Right ventricle myocardium inferior (tissue), 1 donor: ENCODE results near the gene TLX3. TPM values are rescaled to one million over a fixed set of nuclear protein-coding genes. Genes with fewer than 3 reads are reported as not detected.
"Not testable (repeated sequence)": the region's sequence is repeated elsewhere in the genome, so short reads cannot be mapped to it uniquely, and the experiment has no call there.

Experiments used
- ATAC-seq: fragments of 200-7000 bp; cut with Tn5 transposase; one replicate; pipeline ENCODE4 v1.9.1; 2020; ENCODE audit warnings: mild to moderate bottlenecking, moderate library complexity
- DNase-seq: peaks from one replicate; pipeline ENCODE4 v3.0.0; 2021; ENCODE audit errors: missing footprints
- intact Hi-C: fragments of 100-400 bp; cut with DNase I; formaldehyde crosslinking; loops from one replicate; pipeline ENCODE4 v1.11.0; 2022
- long read RNA-seq: library from polyadenylated mRNA; unstranded; transcript quantifications from one replicate; pipeline ENCODE4 v2.0.0, GENCODE V29; 2021
- total RNA-seq: library from RNA; stranded (reverse); fragmentation: NEBNext Ultra II Directional; extraction: Animal tissue kit (Norgen Biotek cat#: 25700); gene quantifications from one replicate; pipeline ENCODE4 v1.2.1, GENCODE V29; 2021
- donor health status: DM: no; HTN: yes; CAD: no; lungs with severe emphysema.

The TLX3 gene
- total RNA-seq = not detected
- long read RNA-seq = 0 reads

- no peak for ATAC-seq
- intact Hi-C loops = no loop called here
- no peak for DNase-seq
These were observed at the start of gene TLX3 for GRCh38 chr5:171308453-171309275. TLX3 (plus strand) TSS chr5:171309248; CDS start chr5:171309366, 118 bp downstream.

GRCh38 chr5:171261361-171261760, 47.7 kb upstream of the TLX3 start:
- intact Hi-C loops = no loop called here
- DNase-seq (no peak), ATAC-seq (no peak)

GRCh38 chr5:171261904-171262303, 47.1 kb upstream of the TLX3 start:
- no peak for ATAC-seq
- DNase-seq = no peak
- intact Hi-C loops = no loop called here

GRCh38 chr5:171263181-171263580, 45.9 kb upstream of the TLX3 start:
- ATAC-seq (no peak), DNase-seq (no peak)
- intact Hi-C loops = no loop called here

- ATAC-seq (no peak), DNase-seq (no peak)
- intact Hi-C loops = no loop called here
These were observed 44.2 kb upstream of the TLX3 start for GRCh38 chr5:171264843-171265242.

- intact Hi-C loops = no loop called here
- DNase-seq (no peak), ATAC-seq (no peak)
These were observed 40.1 kb upstream of the TLX3 start for GRCh38 chr5:171268700-171269620.

GRCh38 chr5:171269717-171270116, 39.3 kb upstream of the TLX3 start:
- DNase-seq (no peak), ATAC-seq (no peak)
- intact Hi-C loops = no loop called here

GRCh38 chr5:171270136-171270535, 38.9 kb upstream of the TLX3 start:
- intact Hi-C loops = no loop called here
- ATAC-seq (no peak), DNase-seq (no peak)

GRCh38 chr5:171271798-171272197, 37.2 kb upstream of the TLX3 start:
- no peak for ATAC-seq
- intact Hi-C loops = no loop called here
- no peak for DNase-seq

- no peak for ATAC-seq
- DNase-seq = no peak
- intact Hi-C loops = no loop called here
These were observed 35.8 kb upstream of the TLX3 start for GRCh38 chr5:171272996-171273970.

GRCh38 chr5:171275841-171276544, 33.1 kb upstream of the TLX3 start:
- ATAC-seq (no peak), DNase-seq (no peak)
- intact Hi-C loops = no loop called here

- ATAC-seq (no peak), DNase-seq (no peak)
- intact Hi-C loops = no loop called here
These were observed 25.3 kb upstream of the TLX3 start for GRCh38 chr5:171283753-171284152.

- ATAC-seq (no peak), DNase-seq (no peak)
- intact Hi-C loops = no loop called here
These were observed 23.6 kb upstream of the TLX3 start for GRCh38 chr5:171285465-171285864.

- DNase-seq (no peak), ATAC-seq (no peak)
- intact Hi-C loops = no loop called here
These were observed 21.0 kb upstream of the TLX3 start for GRCh38 chr5:171288066-171288465.

- intact Hi-C loops = no loop called here
- DNase-seq (no peak), ATAC-seq (no peak)
These were observed 17.7 kb upstream of the TLX3 start for GRCh38 chr5:171291371-171291770.

GRCh38 chr5:171295299-171295698, 13.7 kb upstream of the TLX3 start:
- DNase-seq (no peak), ATAC-seq (no peak)
- intact Hi-C loops = no loop called here

- intact Hi-C loops = no loop called here
- DNase-seq (no peak), ATAC-seq (no peak)
These were observed 13.2 kb upstream of the TLX3 start for GRCh38 chr5:171295801-171296200.

- DNase-seq, ATAC-seq, intact Hi-C loops: not testable (repeated sequence)
These were observed 11.1 kb upstream of the TLX3 start for GRCh38 chr5:171297941-171298340.
